ENCODE measurements around the gene GLP1R. TPM values are rescaled to one million over a fixed set of nuclear protein-coding genes. Genes with fewer than 3 reads are reported as not detected.
"Not testable (repeated sequence)": the region's sequence is repeated elsewhere in the genome, so short reads cannot be mapped to it uniquely, and the experiment has no call there.

Gene GLP1R
- total RNA-seq, 1 donor from 2014 or later, result not detected

GRCh38 chr6:39134761-39135160 is 86.2 kb downstream of the GLP1R start:
- not testable (repeated sequence) for DNase-seq

GRCh38 chr6:39136207-39136606 is 87.6 kb downstream of the GLP1R start:
- not testable (repeated sequence) for DNase-seq

GRCh38 chr6:39137245-39137644 is 88.7 kb downstream of the GLP1R start:
- no peak for DNase-seq

Other genes starting within 250 kb of the GLP1R start
- gene SAYSD1, start 66.4 kb downstream of the GLP1R start, total RNA-seq, result 31.2 TPM
- 0.16 TPM for gene KCNK5, start 180.7 kb downstream of the GLP1R start, total RNA-seq